Stomach (tissue), 9 donors: ENCODE data around the gene ZFYVE9. TPM values are rescaled to one million over a fixed set of nuclear protein-coding genes. Genes with fewer than 3 reads are reported as not detected.

ENCODE experiments used
- DNase-seq, 2 donors: peaks; one replicate each; pipeline versions ENCODE4 v3.0.0 to v3.0.0-alpha.2; 2013 to 2019
- H3K27ac ChIP-seq, 5 donors: fragments of 200-600 bp in 4 of 5; sonication (generic) in 4 of 5; one replicate each; pipeline ENCODE4 v1.5.1; 2013 to 2019; ENCODE audit warnings: mild to moderate bottlenecking in 1 of 5, moderate library complexity in 1 of 5
- H3K27me3 ChIP-seq, 3 donors: fragments of 200-600 bp; sonication (generic); one replicate each; pipeline ENCODE4 v1.5.1; 2017 to 2019; ENCODE audit warnings: mixed run types in 1 of 3
- H3K36me3 ChIP-seq, 4 donors: fragments of 200-600 bp; sonication (generic); 1 replicate in 3 of 4; 2 replicates in 1 of 4; pipeline ENCODE4 v1.5.1; 2016 to 2019
- H3K4me1 ChIP-seq, 4 donors: fragments of 200-600 bp; sonication (generic); one replicate each; pipeline ENCODE4 v1.5.1; 2016 to 2019
- H3K4me3 ChIP-seq, 4 donors: fragments of 200-600 bp; sonication (generic) in 3 of 4; one replicate each; pipeline ENCODE4 v1.5.1; 2016 to 2019; ENCODE audit warnings: mild to moderate bottlenecking in 1 of 4
- H3K9me3 ChIP-seq, 4 donors: fragments of 200-600 bp; sonication (generic); one replicate each; pipeline ENCODE4 v1.5.1; 2016 to 2019
- CTCF ChIP-seq, 7 experiments: fragments of 450-650 bp in 4 of 7; fragments of 200-600 bp in 3 of 7; sonication (generic) in 3 of 7; IDR thresholded peaks; one replicate each; pipeline ENCODE4 v1.5.1; 2016 to 2019; ENCODE audit warnings: antibody characterized with exemption in 7 of 7, control low read depth in 2 of 7, mild to moderate bottlenecking in 1 of 7
- EP300 ChIP-seq: sonication (generic); formaldehyde crosslinking; IDR thresholded peaks from one replicate; pipeline ENCODE4 v1.6.1; 2017; ENCODE audit warnings: antibody characterized with exemption
- POLR2A ChIP-seq, 4 donors: fragments of 450-650 bp; IDR thresholded peaks; one replicate each; pipeline ENCODE4 v1.6.1; 2016; ENCODE audit warnings: antibody characterized with exemption in 4 of 4, control low read depth in 2 of 4, mild to moderate bottlenecking in 1 of 4, moderate library complexity in 1 of 4
- POLR2AphosphoS5 ChIP-seq, 3 donors: sonication (generic); formaldehyde crosslinking; IDR thresholded peaks; one replicate each; pipeline ENCODE4 v1.6.1; 2016; ENCODE audit warnings: antibody characterized with exemption in 3 of 3
- WGBS, 5 donors: extraction: QIAGEN DNeasy Blood & Tissue Kit in 3 of 5; methylation state at CpG; one replicate each; pipeline versions ENCODE4 v1.1.5 to v1.1.7; 2013 to 2018; 5-methylcytosine and 5-hydroxymethylcytosine counted together
- intact Hi-C: fragments of 100-400 bp; cut with DNase I; formaldehyde crosslinking; loops from one replicate; pipeline ENCODE4 v1.15.1; 2023; ENCODE audit warnings: low total_unique reads
- polyA plus RNA-seq, 3 donors: library from polyadenylated mRNA; stranded (reverse); fragments of 200-250 nt; gene quantifications; one replicate each; pipeline ENCODE4 v1.2.3, GENCODE V29; 2013
- total RNA-seq, 5 donors: library from RNA; depleted of rRNA; stranded (reverse); fragments of >200 nt; gene quantifications; one replicate each; pipeline versions ENCODE4 v1.1.0 to v1.2.3, GENCODE V29; 2014 to 2016
- donor health status: healthy with polysubstance abuse.
- donor health status: Bipolar disorder and iron deficiency.
- donor health status: healthy.

The ZFYVE9 gene
- total and polyA plus RNA-seq, 8 donors = 3.6 to 61.1 (median 15.7) TPM

GRCh38 chr1:52253421-52253820 is 111.5 kb downstream of the ZFYVE9 start:
- Histone ChIP-seq H3K4me3 (no peak overlapping the region), H3K27me3 (no peaks in the 10 kb centered on the region), H3K4me1 (no peaks in the 10 kb centered on the region), H3K9me3 (no peaks in the 10 kb centered on the region), H3K36me3 (no peaks in the 10 kb centered on the region), H3K27ac (no peak overlapping the region)
- 40 to 60% (median 55%) methylated on average over 5 of the region's 5 CpGs for WGBS, 5 donors
- TF ChIP-seq POLR2A (IDR thresholded peaks at IDR 0.05) = no peak
- TF ChIP-seq POLR2AphosphoS5 (IDR thresholded peaks at IDR 0.05) = no peak
- TF ChIP-seq EP300 = no peak
- no peak for TF ChIP-seq CTCF (IDR thresholded peaks at IDR 0.05)
- intact Hi-C loops = no loop called here
- DNase-seq = peak in 1 of 2 donors; percentile 9

GRCh38 chr1:52259886-52260285 is 118.0 kb downstream of the ZFYVE9 start:
- H3K27ac ChIP-seq = no peak overlapping the region
- H3K4me1 ChIP-seq = peaks cover 3 to 17% (median 11%) of the 10 kb centered on the region in 4 donors
- no peaks in the 10 kb centered on the region for H3K36me3 ChIP-seq
- no peak for DNase-seq
- no peak overlapping the region for H3K4me3 ChIP-seq
- H3K9me3 ChIP-seq = no peaks in the 10 kb centered on the region
- H3K27me3 ChIP-seq = no peaks in the 10 kb centered on the region
- intact Hi-C loops = no loop called here
- WGBS, 5 donors = 83 to 89% (median 86%) methylated on average over 3 of the region's 3 CpGs
- TF ChIP-seq POLR2AphosphoS5 (IDR thresholded peaks at IDR 0.05) = no peak
- TF ChIP-seq POLR2A (IDR thresholded peaks at IDR 0.05) = no peak
- TF ChIP-seq CTCF (IDR thresholded peaks at IDR 0.05) = no peak
- TF ChIP-seq EP300 = no peak

- 16 to 38% (median 29%) methylated on average over 3 of the region's 3 CpGs for WGBS, 5 donors
Observed at GRCh38 chr1:52263153-52263910, 121.4 kb downstream of the ZFYVE9 start.

More at GRCh38 chr1:52263153-52263910, 121.4 kb downstream of the ZFYVE9 start:
- Histone ChIP-seq H3K4me3 (no peak overlapping the region), H3K4me1 (peaks cover 3 to 17% (median 11%) of the 10 kb centered on the region in 4 donors), H3K9me3 (no peaks in the 10 kb centered on the region), H3K27ac (peak overlapping the region in 3 of 5 donors; percentile 17 to 47 (median 38)), H3K27me3 (no peaks in the 10 kb centered on the region), H3K36me3 (peaks cover 0 to 9% (median 7%) of the 10 kb centered on the region in 4 donors)
- intact Hi-C loops = no loop called here
- TF ChIP-seq POLR2AphosphoS5 (IDR thresholded peaks at IDR 0.05) (no peak), POLR2A (IDR thresholded peaks at IDR 0.05) (no peak), EP300 (no peak), CTCF (IDR thresholded peaks at IDR 0.05) (no peak)
- DNase-seq = peak in 1 of 2 donors; percentile 41
